ENCODE measurements around the gene ARHGAP12. TPM values are rescaled to one million over a fixed set of nuclear protein-coding genes. Genes with fewer than 3 reads are reported as not detected.
"Not testable (repeated sequence)": the region's sequence is repeated elsewhere in the genome, so short reads cannot be mapped to it uniquely, and the experiment has no call there.

ARHGAP12 gene
- total RNA-seq, 2 experiments from 2014 or later = 5.5 to 6.4 TPM

- ATAC-seq = no peak
Measured at GRCh38 chr10:31774928-31775650, 153.5 kb downstream of the ARHGAP12 start.

GRCh38 chr10:31774299-31774900 lies 154.2 kb downstream of the ARHGAP12 start:
- Mint-ChIP-seq H3K36me3 (ENCODE audit: low read depth) (no peaks in the 10 kb centered on the region), H3K4me1 (peaks cover 2% of the 10 kb centered on the region), H3K4me3 (no peak overlapping the region), H3K27me3 (no peaks in the 10 kb centered on the region), H3K9me3 (ENCODE audit: low read depth) (no peaks in the 10 kb centered on the region), H3K27ac (no peak overlapping the region)
- DNase-seq (no peak), ATAC-seq (no peak)
- intact Hi-C loops (cut with DNase I, micrococcal nuclease) = no loop called here
- CTCF ChIA-PET = interaction anchor here (0.6 to 0.8 kb wide), 3 partner anchors 15 to 783 kb away, joined by 3 to 4 read pairs (median 3); no protein-coding TSS in a partner anchor
- POLR2A ChIA-PET = no interaction called here

More at GRCh38 chr10:31774928-31775650, 153.5 kb downstream of the ARHGAP12 start:
- no peak overlapping the region for H3K27ac Mint-ChIP-seq
- H3K4me3 Mint-ChIP-seq = no peak overlapping the region
- no peaks in the 10 kb centered on the region for H3K9me3 Mint-ChIP-seq (ENCODE audit: low read depth)
- H3K4me1 Mint-ChIP-seq = no peaks in the 10 kb centered on the region
- no peak for DNase-seq
- CTCF ChIA-PET = interaction anchor here (0.6 to 0.8 kb wide), 3 partner anchors 15 to 784 kb away, joined by 3 to 4 read pairs (median 3); no protein-coding TSS in a partner anchor
- POLR2A ChIA-PET = no interaction called here
- no peaks in the 10 kb centered on the region for H3K27me3 Mint-ChIP-seq
- no peaks in the 10 kb centered on the region for H3K36me3 Mint-ChIP-seq (ENCODE audit: low read depth)
- intact Hi-C loops (cut with DNase I, micrococcal nuclease) = no loop called here

GRCh38 chr10:31773749-31774298 lies 154.8 kb downstream of the ARHGAP12 start:
- ATAC-seq (no peak), DNase-seq (no peak)
- intact Hi-C loops (cut with DNase I, micrococcal nuclease) = no loop called here
- Mint-ChIP-seq H3K4me3 (no peak overlapping the region), H3K4me1 (peaks cover 6% of the 10 kb centered on the region), H3K9me3 (ENCODE audit: low read depth) (no peaks in the 10 kb centered on the region), H3K27me3 (no peaks in the 10 kb centered on the region), H3K36me3 (ENCODE audit: low read depth) (no peaks in the 10 kb centered on the region), H3K27ac (no peak overlapping the region)
- ChIA-PET POLR2A (no interaction called here), CTCF (no interaction called here)

GRCh38 chr10:31771331-31771831 lies 157.2 kb downstream of the ARHGAP12 start:
- intact Hi-C loops (cut with DNase I, micrococcal nuclease) = no loop called here
- no peaks in the 10 kb centered on the region for H3K9me3 Mint-ChIP-seq (ENCODE audit: low read depth)
- DNase-seq = no peak
- no peaks in the 10 kb centered on the region for H3K27me3 Mint-ChIP-seq
- CTCF ChIA-PET = interaction anchor here (0.6 to 0.7 kb wide), 3 partner anchors 21 to 1040 kb away, joined by 3 read pairs; no protein-coding TSS in a partner anchor
- no peak overlapping the region for H3K27ac Mint-ChIP-seq
- H3K4me1 Mint-ChIP-seq = peaks cover 12% of the 10 kb centered on the region
- no peak overlapping the region for H3K4me3 Mint-ChIP-seq
- no peak for ATAC-seq
- POLR2A ChIA-PET = no interaction called here
- H3K36me3 Mint-ChIP-seq (ENCODE audit: low read depth) = no peaks in the 10 kb centered on the region

- H3K36me3 Mint-ChIP-seq (ENCODE audit: low read depth) = no peaks in the 10 kb centered on the region
- H3K27me3 Mint-ChIP-seq = no peaks in the 10 kb centered on the region
- H3K4me3 Mint-ChIP-seq = no peak overlapping the region
- ATAC-seq (peak; percentile 86), DNase-seq (peak; percentile 77)
- H3K9me3 Mint-ChIP-seq (ENCODE audit: low read depth) = no peaks in the 10 kb centered on the region
- H3K4me1 Mint-ChIP-seq = peaks cover 12% of the 10 kb centered on the region
- no peak overlapping the region for H3K27ac Mint-ChIP-seq
- CTCF ChIA-PET = interaction anchor here (0.5 to 1.9 kb wide), 15 partner anchors 9 to 1188 kb away, joined by 3 to 5 read pairs (median 3); no protein-coding TSS in a partner anchor
- POLR2A ChIA-PET = interaction anchor here (0.6 kb wide), 1 partner anchor 83 kb away, joined by 3 read pairs; no protein-coding TSS in a partner anchor
- intact Hi-C loops (cut with DNase I, micrococcal nuclease) = loop anchor here (1.0 kb wide), 1 partner anchor 986 kb away; no protein-coding TSS in a partner anchor
Measured at GRCh38 chr10:31770307-31770902, 158.2 kb downstream of the ARHGAP12 start.

- CTCF ChIA-PET = interaction anchor here (0.6 to 1.9 kb wide), 13 partner anchors 9 to 950 kb away, joined by 3 to 5 read pairs (median 3); no protein-coding TSS in a partner anchor
- H3K36me3 Mint-ChIP-seq (ENCODE audit: low read depth) = no peaks in the 10 kb centered on the region
- no peak overlapping the region for H3K27ac Mint-ChIP-seq
- H3K4me1 Mint-ChIP-seq = peaks cover 12% of the 10 kb centered on the region
- intact Hi-C loops (cut with DNase I, micrococcal nuclease) = loop anchor here in 1 of 2 experiments (10.0 kb wide), 2 partner anchors 425 to 455 kb away; partner anchors contain the start of gene ZEB1
- ATAC-seq = no peak
- no peak overlapping the region for H3K4me3 Mint-ChIP-seq
- H3K27me3 Mint-ChIP-seq = no peaks in the 10 kb centered on the region
- POLR2A ChIA-PET = interaction anchor here (0.7 kb wide), 1 partner anchor 602 kb away, joined by 4 read pairs; no protein-coding TSS in a partner anchor
- no peak for DNase-seq
- H3K9me3 Mint-ChIP-seq (ENCODE audit: low read depth) = no peaks in the 10 kb centered on the region
Measured at GRCh38 chr10:31769564-31769963, 159.1 kb downstream of the ARHGAP12 start.

GRCh38 chr10:31768935-31769334 lies 159.7 kb downstream of the ARHGAP12 start:
- POLR2A ChIA-PET = interaction anchor here (0.7 kb wide), 1 partner anchor 601 kb away, joined by 4 read pairs; no protein-coding TSS in a partner anchor
- not testable (repeated sequence) for H3K27ac Mint-ChIP-seq

GRCh38 chr10:31768467-31768866 lies 160.2 kb downstream of the ARHGAP12 start:
- CTCF ChIA-PET = interaction anchor here (0.6 to 1.9 kb wide), 4 partner anchors 8 to 70 kb away, joined by 3 to 5 read pairs (median 3); no protein-coding TSS in a partner anchor
- Mint-ChIP-seq H3K27me3 (no peaks in the 10 kb centered on the region), H3K36me3 (ENCODE audit: low read depth) (peaks cover 1% of the 10 kb centered on the region), H3K4me3 (no peak overlapping the region), H3K9me3 (ENCODE audit: low read depth) (no peaks in the 10 kb centered on the region), H3K27ac (no peak overlapping the region), H3K4me1 (peaks cover 12% of the 10 kb centered on the region)
- ATAC-seq (no peak), DNase-seq (no peak)
- POLR2A ChIA-PET = no interaction called here
- intact Hi-C loops (cut with DNase I, micrococcal nuclease) = loop anchor here in 1 of 2 experiments (10.0 kb wide), 2 partner anchors 424 to 454 kb away; partner anchors contain the start of gene ZEB1

More at GRCh38 chr10:31768935-31769334, 159.7 kb downstream of the ARHGAP12 start:
- not testable (repeated sequence) for H3K9me3 Mint-ChIP-seq (ENCODE audit: low read depth); ATAC-seq; DNase-seq; H3K4me3 Mint-ChIP-seq; H3K27me3 Mint-ChIP-seq; H3K36me3 Mint-ChIP-seq (ENCODE audit: low read depth)
- peaks cover 12% of the 10 kb centered on the region for H3K4me1 Mint-ChIP-seq
- CTCF ChIA-PET = interaction anchor here (0.6 to 1.9 kb wide), 7 partner anchors 8 to 426 kb away, joined by 3 to 5 read pairs (median 3); no protein-coding TSS in a partner anchor
- intact Hi-C loops (cut with DNase I, micrococcal nuclease) = loop anchor here in 1 of 2 experiments (10.0 kb wide), 2 partner anchors 424 to 454 kb away; partner anchors contain the start of gene ZEB1

- no peak for DNase-seq
- Mint-ChIP-seq H3K4me3 (no peak overlapping the region), H3K36me3 (ENCODE audit: low read depth) (peaks cover 1% of the 10 kb centered on the region), H3K27me3 (no peaks in the 10 kb centered on the region), H3K4me1 (peaks cover 19% of the 10 kb centered on the region), H3K27ac (no peak overlapping the region), H3K9me3 (ENCODE audit: low read depth) (no peaks in the 10 kb centered on the region)
- intact Hi-C loops (cut with DNase I, micrococcal nuclease) = loop anchor here in 1 of 2 experiments (10.0 kb wide), 2 partner anchors 421 to 451 kb away; partner anchors contain the start of gene ZEB1
- ChIA-PET CTCF (interaction anchor here (1.2 kb wide), 1 partner anchor 20 kb away, joined by 3 read pairs; no protein-coding TSS in a partner anchor), POLR2A (no interaction called here)
- no peak for ATAC-seq
Measured at GRCh38 chr10:31765541-31765940, 163.1 kb downstream of the ARHGAP12 start.

- H3K36me3 Mint-ChIP-seq (ENCODE audit: low read depth) = peaks cover 3% of the 10 kb centered on the region
- no peaks in the 10 kb centered on the region for H3K9me3 Mint-ChIP-seq (ENCODE audit: low read depth)
- H3K4me1 Mint-ChIP-seq = peaks cover 15% of the 10 kb centered on the region
- CTCF ChIA-PET = no interaction called here
- no peak for ATAC-seq
- POLR2A ChIA-PET = interaction anchor here (0.6 kb wide), 1 partner anchor 689 kb away, joined by 3 read pairs; no protein-coding TSS in a partner anchor
- no peak for DNase-seq
- intact Hi-C loops (cut with DNase I, micrococcal nuclease) = loop anchor here (5.0 to 10.0 kb wide), 6 partner anchors 165 to 730 kb away; partner anchors contain the start of genes ARHGAP12 (in 1 of the 2), KIF5B (in 1 of the 2), ZEB1 (in 1 of the 2) and ZNF438 (in 1 of the 2)
- H3K4me3 Mint-ChIP-seq = no peak overlapping the region
- no peaks in the 10 kb centered on the region for H3K27me3 Mint-ChIP-seq
- peak overlapping the region; percentile 3 for H3K27ac Mint-ChIP-seq
Measured at GRCh38 chr10:31762316-31762715, 166.3 kb downstream of the ARHGAP12 start.

Measured in activated CD4-positive, alpha-beta T cell treated with anti-CD3 and anti-CD28 coated beads for 36 hours (primary cell).